Head of caudate nucleus (tissue), 42 donors: ENCODE measurements around the gene PIK3R4.

Experiments
- DNase-seq, 42 donors: peaks; one replicate each; pipeline versions ENCODE4 v3.0.0 to v3.0.0-alpha.2; 2020 to 2021; ENCODE audit warnings: mixed read lengths in 7 of 42
- intact Hi-C: fragments of 100-400 bp; cut with DNase I; formaldehyde crosslinking; loops from one replicate; pipeline ENCODE4 v1.15.0; 2022

Gene PIK3R4

GRCh38 chr3:130656627-130657026 is 90.0 kb downstream of the PIK3R4 start:
- DNase-seq, result no peak
- intact Hi-C loops, result no loop called here

GRCh38 chr3:130654921-130655320 is 91.7 kb downstream of the PIK3R4 start:
- DNase-seq, result no peak
- intact Hi-C loops, result no loop called here

GRCh38 chr3:130654091-130654490 is 92.5 kb downstream of the PIK3R4 start:
- DNase-seq, result no peak
- intact Hi-C loops, result no loop called here

GRCh38 chr3:130649061-130649654 is 97.5 kb downstream of the PIK3R4 start:
- intact Hi-C loops, result no loop called here

GRCh38 chr3:130648293-130648692 is 98.3 kb downstream of the PIK3R4 start:
- DNase-seq, result no peak
- intact Hi-C loops, result no loop called here

More at GRCh38 chr3:130649061-130649654, 97.5 kb downstream of the PIK3R4 start:
- DNase-seq, result peak in 17 of 42 donors; percentile 5 to 56 (median 25)

- no peak for DNase-seq
- intact Hi-C loops, result no loop called here
Observed at GRCh38 chr3:130645261-130645660, 101.4 kb downstream of the PIK3R4 start.

GRCh38 chr3:130644628-130645253 is 101.9 kb downstream of the PIK3R4 start:
- intact Hi-C loops, result no loop called here

GRCh38 chr3:130640027-130640426 is 106.6 kb downstream of the PIK3R4 start:
- intact Hi-C loops, result no loop called here
- no peak for DNase-seq

More at GRCh38 chr3:130644628-130645253, 101.9 kb downstream of the PIK3R4 start:
- no peak for DNase-seq

- no peak for DNase-seq
- intact Hi-C loops, result no loop called here
Observed at GRCh38 chr3:130636480-130637234, 110.0 kb downstream of the PIK3R4 start.

- DNase-seq, result no peak
Observed at GRCh38 chr3:130635978-130636377, 110.7 kb downstream of the PIK3R4 start.

GRCh38 chr3:130635285-130635684 is 111.3 kb downstream of the PIK3R4 start:
- intact Hi-C loops, result no loop called here

More at GRCh38 chr3:130635978-130636377, 110.7 kb downstream of the PIK3R4 start:
- intact Hi-C loops, result no loop called here

More at GRCh38 chr3:130635285-130635684, 111.3 kb downstream of the PIK3R4 start:
- DNase-seq, result no peak
